ENCODE measurements around the gene SMLR1.

- TF ChIP-seq CTCF (conservative IDR thresholded peaks at IDR 0.05) (no peak), ZFX (IDR thresholded peaks at IDR 0.05) (no peak)
Observed at GRCh38 chr6:130849594-130849993, 22.4 kb downstream of the SMLR1 start.

Data from C4-2B (cell line).